22Rv1 (cell line): ENCODE data around the gene SEMA6A.

Experiments
- H3K27ac ChIP-seq: fragments of 450-650 bp; 2 replicates; pipeline ENCODE4 v1.5.1; 2017
- CTCF ChIP-seq: fragments of 450-650 bp; IDR thresholded peaks from 2 replicates; pipeline ENCODE4 v1.5.1; 2017; ENCODE audit warnings: mild to moderate bottlenecking
- ZFX ChIP-seq: fragments of 450-650 bp; IDR thresholded peaks from 2 replicates; pipeline ENCODE4 v1.6.1; 2017; ENCODE audit warnings: antibody characterized with exemption, borderline replicate concordance

SEMA6A gene

DNA sequence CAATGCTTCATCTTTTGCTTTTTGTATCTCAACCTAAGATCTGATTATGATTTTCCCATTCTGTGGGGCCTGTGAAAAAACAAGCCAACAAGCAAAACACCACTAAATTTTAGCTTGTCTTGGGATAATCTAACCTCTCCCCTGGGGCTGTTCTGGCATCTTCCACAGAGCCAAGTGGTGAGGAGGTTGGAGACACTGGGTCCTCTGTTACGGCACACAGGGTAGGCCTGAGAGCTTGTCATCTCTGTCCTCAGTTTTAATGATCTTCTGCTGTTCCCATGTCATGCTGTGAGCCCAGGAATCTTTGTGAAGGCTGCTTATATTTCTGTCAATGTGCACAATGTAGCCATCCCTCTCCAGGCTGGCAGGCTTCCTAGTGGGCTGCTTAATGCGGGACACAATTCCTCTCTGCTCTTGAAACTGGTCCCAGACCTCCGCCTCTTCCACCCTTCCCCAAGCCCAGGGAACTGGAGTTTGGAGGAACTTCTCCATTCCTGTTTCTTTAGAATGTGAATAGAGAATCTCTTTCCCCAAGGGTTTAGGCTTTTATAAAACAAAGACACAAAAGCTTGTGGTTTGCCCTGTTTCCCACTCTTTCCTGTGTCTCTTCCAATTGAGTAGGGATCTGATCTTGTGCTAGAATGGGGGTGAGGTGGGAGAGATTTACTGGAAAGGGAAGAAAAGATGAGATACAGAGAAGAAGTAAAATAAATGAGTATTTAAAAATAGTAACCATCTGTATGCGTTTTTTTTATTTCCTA is 30.9 kb upstream of the SEMA6A start:
- no peak overlapping the region for H3K27ac ChIP-seq
- TF ChIP-seq ZFX (no peak), CTCF (no peak)

- H3K27ac ChIP-seq = no peak overlapping the region
- TF ChIP-seq CTCF = no peak
Measured at GRCh38 chr5:116604805-116605204, 30.2 kb upstream of the SEMA6A start.

GRCh38 chr5:116600876-116601275 is 26.3 kb upstream of the SEMA6A start:
- no peak overlapping the region for H3K27ac ChIP-seq
- TF ChIP-seq ZFX = no peak
- TF ChIP-seq CTCF = no peak

DNA sequence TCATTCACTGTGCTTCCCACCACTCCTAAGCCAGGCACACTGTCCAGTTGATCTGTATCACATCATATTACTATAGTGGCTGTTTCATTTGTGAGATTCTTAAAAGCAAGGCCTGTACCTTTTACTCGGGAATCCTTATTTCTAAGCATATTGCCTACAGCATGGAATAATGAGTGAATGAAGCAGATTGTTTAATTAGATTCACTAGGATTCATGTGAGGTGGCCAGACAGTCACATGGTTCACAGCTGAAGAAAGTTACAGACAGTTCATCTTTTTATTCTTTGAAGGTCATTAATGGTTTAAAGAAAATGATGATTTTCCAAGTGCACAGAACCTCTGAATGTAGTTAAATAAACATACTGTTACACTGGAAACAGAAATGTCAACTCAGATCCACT is 24.3 kb upstream of the SEMA6A start:
- H3K27ac ChIP-seq = no peak overlapping the region
- no peak for TF ChIP-seq ZFX
- no peak for TF ChIP-seq CTCF

- no peak for TF ChIP-seq CTCF
- TF ChIP-seq ZFX = no peak
- H3K27ac ChIP-seq = no peak overlapping the region
Measured at GRCh38 chr5:116595498-116595897, 20.9 kb upstream of the SEMA6A start.

- H3K27ac ChIP-seq = no peak overlapping the region
- TF ChIP-seq ZFX = no peak
- TF ChIP-seq CTCF = no peak
Measured at GRCh38 chr5:116593340-116593739, 18.7 kb upstream of the SEMA6A start.

DNA sequence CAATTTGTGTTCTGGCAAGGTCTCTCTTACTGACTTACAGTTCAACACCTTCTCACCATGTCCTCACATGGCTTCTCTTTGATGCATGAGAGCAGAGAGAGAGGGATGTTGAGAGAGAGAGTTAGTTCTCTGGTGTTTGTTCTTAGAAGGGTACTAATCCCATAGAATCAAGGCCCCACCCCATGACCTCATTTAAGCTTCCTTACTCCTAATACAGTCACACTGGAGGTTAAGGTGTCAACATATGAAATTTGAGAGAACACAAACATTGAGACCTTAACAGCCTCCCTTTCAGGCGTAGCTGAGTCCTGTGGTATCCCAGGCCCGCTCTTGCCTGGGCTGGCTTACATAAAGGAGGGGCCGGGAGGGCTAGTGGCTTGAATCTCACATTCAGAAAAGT is 10.6 kb upstream of the SEMA6A start:
- TF ChIP-seq ZFX (no peak), CTCF (no peak)
- no peak overlapping the region for H3K27ac ChIP-seq
